NB4 (cell line): ENCODE results near the gene TRERF1.

Experiments
- MAX ChIP-seq: IDR thresholded peaks from 2 replicates; pipeline ENCODE4 v1.6.1; 2011; ENCODE audit warnings: low read depth, low read length
- MYC ChIP-seq: IDR thresholded peaks from 2 replicates; pipeline ENCODE4 v1.6.1; 2011; ENCODE audit warnings: low read depth, low read length
- POLR2A ChIP-seq: IDR thresholded peaks from 2 replicates; pipeline ENCODE4 v1.6.1; 2011; ENCODE audit warnings: mild to moderate bottlenecking; ENCODE audit not compliant: insufficient read length; ENCODE audit errors: extremely low read depth
- TF ChIP-seq, protein P1 (sequence below): IDR thresholded peaks from one replicate; pipeline ENCODE4 v1.5.1; 2012; ENCODE audit warnings: low read depth, low read length

GRCh38 chr6:42335896-42336295 lies 115.8 kb downstream of the TRERF1 start:
- TF ChIP-seq, protein P1, sequence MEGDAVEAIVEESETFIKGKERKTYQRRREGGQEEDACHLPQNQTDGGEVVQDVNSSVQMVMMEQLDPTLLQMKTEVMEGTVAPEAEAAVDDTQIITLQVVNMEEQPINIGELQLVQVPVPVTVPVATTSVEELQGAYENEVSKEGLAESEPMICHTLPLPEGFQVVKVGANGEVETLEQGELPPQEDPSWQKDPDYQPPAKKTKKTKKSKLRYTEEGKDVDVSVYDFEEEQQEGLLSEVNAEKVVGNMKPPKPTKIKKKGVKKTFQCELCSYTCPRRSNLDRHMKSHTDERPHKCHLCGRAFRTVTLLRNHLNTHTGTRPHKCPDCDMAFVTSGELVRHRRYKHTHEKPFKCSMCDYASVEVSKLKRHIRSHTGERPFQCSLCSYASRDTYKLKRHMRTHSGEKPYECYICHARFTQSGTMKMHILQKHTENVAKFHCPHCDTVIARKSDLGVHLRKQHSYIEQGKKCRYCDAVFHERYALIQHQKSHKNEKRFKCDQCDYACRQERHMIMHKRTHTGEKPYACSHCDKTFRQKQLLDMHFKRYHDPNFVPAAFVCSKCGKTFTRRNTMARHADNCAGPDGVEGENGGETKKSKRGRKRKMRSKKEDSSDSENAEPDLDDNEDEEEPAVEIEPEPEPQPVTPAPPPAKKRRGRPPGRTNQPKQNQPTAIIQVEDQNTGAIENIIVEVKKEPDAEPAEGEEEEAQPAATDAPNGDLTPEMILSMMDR: no peak
- TF ChIP-seq MYC (peak; percentile 31; the same call in 1 of the 2 replicates), POLR2A (no peak), MAX (peak; percentile 49)
